Measurements from ENCODE around the gene PUM2. TPM values are rescaled to one million over a fixed set of nuclear protein-coding genes. Genes with fewer than 3 reads are reported as not detected.

Gene PUM2
- total RNA-seq, 4 donors from 2014 or later: 29.3 to 81.4 (median 48.2) TPM

DNA sequence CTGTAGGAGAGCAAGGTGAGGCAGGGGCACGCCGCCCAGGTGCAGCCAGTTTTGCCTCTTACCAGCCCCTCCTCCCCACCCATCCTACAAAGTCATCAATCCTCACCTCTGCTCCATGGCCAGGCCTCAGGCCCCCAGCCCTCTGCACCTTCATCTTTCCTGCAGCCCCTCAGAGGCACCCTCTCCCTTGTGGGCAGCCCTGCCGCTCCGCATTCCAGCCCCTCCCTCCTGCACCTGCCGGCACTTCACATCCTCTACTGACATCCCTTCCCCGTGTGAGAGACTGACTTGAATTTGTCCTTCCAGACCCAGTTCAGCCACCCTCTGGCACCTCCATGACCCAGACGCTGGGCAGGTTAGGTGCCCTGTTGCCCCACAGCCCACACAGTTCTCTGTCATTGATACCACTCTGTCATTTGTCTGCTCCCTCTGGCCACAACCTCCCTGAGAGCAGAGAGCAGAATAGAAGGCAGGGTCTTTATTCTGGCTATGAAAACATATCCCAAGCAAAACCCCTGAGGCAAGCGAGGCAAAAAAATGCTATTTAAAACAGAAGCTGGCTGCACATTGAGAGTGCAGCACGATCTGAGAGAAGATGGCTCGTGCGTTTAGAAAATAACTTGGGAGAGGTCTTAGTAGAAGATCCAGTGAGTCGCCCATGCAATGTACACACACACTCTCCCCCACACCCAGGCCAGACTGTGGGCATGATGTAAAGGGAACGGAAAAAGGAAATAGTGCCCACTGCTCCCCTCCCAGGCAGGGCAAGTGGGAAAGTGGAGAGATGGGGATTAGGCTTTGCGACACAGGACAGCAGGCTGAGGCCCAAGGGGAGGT, 151.6 kb downstream of the PUM2 start:
- DNase-seq: no peak
- intact Hi-C loops (cut with DNase I): no loop called here
- WGBS, 2 donors: 55 to 79% methylated on average over 14 of the region's 14 CpGs
- Histone ChIP-seq H3K9me3 (no peaks in the 10 kb centered on the region), H3K36me3 (peaks cover 0 to 41% (median 11%) of the 10 kb centered on the region in 3 donors), H3K4me1 (peaks cover 10 to 85% (median 17%) of the 10 kb centered on the region in 3 donors), H3K27ac (peak overlapping the region; percentile 62 to 91 (median 86)), H3K4me3 (no peak overlapping the region), H3K27me3 (no peaks in the 10 kb centered on the region)
- no peak for TF ChIP-seq POLR2A (IDR thresholded peaks at IDR 0.05)
- TF ChIP-seq, protein P1, sequence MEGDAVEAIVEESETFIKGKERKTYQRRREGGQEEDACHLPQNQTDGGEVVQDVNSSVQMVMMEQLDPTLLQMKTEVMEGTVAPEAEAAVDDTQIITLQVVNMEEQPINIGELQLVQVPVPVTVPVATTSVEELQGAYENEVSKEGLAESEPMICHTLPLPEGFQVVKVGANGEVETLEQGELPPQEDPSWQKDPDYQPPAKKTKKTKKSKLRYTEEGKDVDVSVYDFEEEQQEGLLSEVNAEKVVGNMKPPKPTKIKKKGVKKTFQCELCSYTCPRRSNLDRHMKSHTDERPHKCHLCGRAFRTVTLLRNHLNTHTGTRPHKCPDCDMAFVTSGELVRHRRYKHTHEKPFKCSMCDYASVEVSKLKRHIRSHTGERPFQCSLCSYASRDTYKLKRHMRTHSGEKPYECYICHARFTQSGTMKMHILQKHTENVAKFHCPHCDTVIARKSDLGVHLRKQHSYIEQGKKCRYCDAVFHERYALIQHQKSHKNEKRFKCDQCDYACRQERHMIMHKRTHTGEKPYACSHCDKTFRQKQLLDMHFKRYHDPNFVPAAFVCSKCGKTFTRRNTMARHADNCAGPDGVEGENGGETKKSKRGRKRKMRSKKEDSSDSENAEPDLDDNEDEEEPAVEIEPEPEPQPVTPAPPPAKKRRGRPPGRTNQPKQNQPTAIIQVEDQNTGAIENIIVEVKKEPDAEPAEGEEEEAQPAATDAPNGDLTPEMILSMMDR (IDR thresholded peaks at IDR 0.05): no peak

Small RNAs within 50 kb of the gene (small RNA-seq; reads per million reads assigned to genes)
- gene RNU7-113P: 0 reads per million in 4 donors

Other genes with a start within 250 kb of the PUM2 start
- gene SDC1, start 125.7 kb downstream of the PUM2 start, total RNA-seq: 100 to 1,000 TPM; 355 to 757 (median 496) TPM
- gene RHOB, start 96.2 kb upstream of the PUM2 start, total RNA-seq: 100 to 1,000 TPM in 3 of 4 donors, 10 to 100 TPM in 1; 61.7 to 245 (median 144) TPM

All from esophagus squamous epithelium (tissue), 5 donors.